ENCODE measurements around the gene JAZF1. TPM values are rescaled to one million over a fixed set of nuclear protein-coding genes. Genes with fewer than 3 reads are reported as not detected.

JAZF1 gene
- total RNA-seq, 2 experiments from 2014 or later, result 2.8 to 3.3 TPM

DNA sequence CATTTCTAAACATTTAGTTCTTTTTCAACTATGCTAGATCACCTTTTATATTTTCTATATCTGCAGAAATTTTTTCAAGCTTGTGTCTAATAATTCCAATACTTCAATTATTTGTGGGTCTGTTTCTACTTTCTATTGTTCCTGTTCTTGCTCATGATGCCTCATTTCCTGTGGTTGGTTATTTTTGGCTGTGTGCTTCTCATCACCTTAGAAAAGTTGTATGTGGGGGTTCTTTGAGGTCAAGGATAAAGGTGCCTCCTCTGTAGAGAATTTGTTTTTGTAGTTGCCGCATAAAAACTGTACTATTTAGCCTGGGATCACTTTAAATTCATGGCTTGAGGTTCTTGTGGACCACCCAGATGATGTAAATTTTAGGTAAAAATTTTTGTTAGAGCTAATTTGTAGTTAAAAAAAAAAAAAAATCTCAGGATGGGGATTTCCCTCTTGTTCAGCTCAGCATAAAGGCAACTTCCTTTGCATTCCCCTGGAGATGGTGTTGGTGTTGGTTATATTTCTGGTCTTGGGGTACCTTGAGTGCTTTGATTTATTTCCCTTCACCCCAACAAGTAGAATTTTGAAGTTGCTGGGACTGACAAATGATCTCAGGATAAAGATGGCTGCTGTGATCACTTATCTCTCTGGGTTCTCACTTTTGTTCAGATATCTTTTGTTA lies 27.0 kb upstream of the JAZF1 start:
- peaks cover 5% of the 10 kb centered on the region for H3K27me3 Mint-ChIP-seq (ENCODE audit: low read depth)
- ChIA-PET CTCF (no interaction called here), POLR2A (interaction anchor here (0.9 kb wide), 1 partner anchor 1057 kb away, joined by 4 read pairs; no protein-coding TSS in a partner anchor)
- H3K4me3 Mint-ChIP-seq, result peak overlapping the region; percentile 3
- ATAC-seq (peak; percentile 61), DNase-seq (no peak)
- H3K27ac Mint-ChIP-seq, result peak overlapping the region; percentile 2
- H3K36me3 Mint-ChIP-seq (ENCODE audit: low read depth), result peaks cover 15% of the 10 kb centered on the region
- peaks cover 33% of the 10 kb centered on the region for H3K4me1 Mint-ChIP-seq (ENCODE audit: low read depth)
- H3K9me3 Mint-ChIP-seq (ENCODE audit: insufficient read depth), result peaks cover 23% of the 10 kb centered on the region

DNA sequence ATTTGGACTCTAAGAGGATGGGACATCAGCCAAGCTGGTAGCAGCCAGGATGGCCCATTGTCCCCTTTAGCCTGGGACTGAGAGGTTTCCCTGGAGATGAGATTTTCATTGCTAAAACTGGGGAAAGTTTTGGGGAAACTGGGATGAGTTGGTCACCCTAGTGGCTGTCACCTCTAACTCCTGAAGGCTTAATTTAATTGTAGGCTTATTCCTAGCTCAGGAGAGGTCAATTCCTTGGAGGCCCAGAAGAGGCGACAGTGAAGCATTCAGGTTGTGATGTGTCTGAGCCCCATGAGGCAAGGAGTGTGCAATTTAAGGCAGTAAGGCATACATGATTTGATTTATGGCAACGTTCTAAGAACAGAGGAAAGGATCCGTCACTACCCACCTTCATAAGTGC lies 24.9 kb upstream of the JAZF1 start:
- peaks cover 33% of the 10 kb centered on the region for H3K4me1 Mint-ChIP-seq (ENCODE audit: low read depth)
- CTCF ChIA-PET, result no interaction called here
- no peak overlapping the region for H3K27ac Mint-ChIP-seq
- ATAC-seq (no peak), DNase-seq (no peak)
- H3K4me3 Mint-ChIP-seq, result no peak overlapping the region
- H3K36me3 Mint-ChIP-seq (ENCODE audit: low read depth), result peaks cover 15% of the 10 kb centered on the region
- H3K27me3 Mint-ChIP-seq (ENCODE audit: low read depth), result peaks cover 13% of the 10 kb centered on the region
- POLR2A ChIA-PET, result no interaction called here
- peaks cover 23% of the 10 kb centered on the region for H3K9me3 Mint-ChIP-seq (ENCODE audit: insufficient read depth)

GRCh38 chr7:28203508-28204240 lies 23.1 kb upstream of the JAZF1 start:
- ATAC-seq, result no peak
- Mint-ChIP-seq H3K36me3 (ENCODE audit: low read depth) (peaks cover 15% of the 10 kb centered on the region), H3K4me1 (ENCODE audit: low read depth) (peaks cover 25% of the 10 kb centered on the region), H3K4me3 (no peak overlapping the region), H3K27ac (no peak overlapping the region), H3K27me3 (ENCODE audit: low read depth) (peaks cover 13% of the 10 kb centered on the region), H3K9me3 (ENCODE audit: insufficient read depth) (peaks cover 20% of the 10 kb centered on the region)
- ChIA-PET CTCF (no interaction called here), POLR2A (no interaction called here)
- DNase-seq, result no peak

- Mint-ChIP-seq H3K4me1 (ENCODE audit: low read depth) (peaks cover 10% of the 10 kb centered on the region), H3K9me3 (ENCODE audit: insufficient read depth) (peaks cover 14% of the 10 kb centered on the region), H3K36me3 (ENCODE audit: low read depth) (peaks cover 8% of the 10 kb centered on the region), H3K4me3 (no peak overlapping the region), H3K27ac (no peak overlapping the region), H3K27me3 (ENCODE audit: low read depth) (peaks cover 13% of the 10 kb centered on the region)
- no peak for ATAC-seq
- no peak for DNase-seq
- CTCF ChIA-PET, result no interaction called here
- POLR2A ChIA-PET, result no interaction called here
Observed at GRCh38 chr7:28202222-28202621, 21.6 kb upstream of the JAZF1 start.

DNA sequence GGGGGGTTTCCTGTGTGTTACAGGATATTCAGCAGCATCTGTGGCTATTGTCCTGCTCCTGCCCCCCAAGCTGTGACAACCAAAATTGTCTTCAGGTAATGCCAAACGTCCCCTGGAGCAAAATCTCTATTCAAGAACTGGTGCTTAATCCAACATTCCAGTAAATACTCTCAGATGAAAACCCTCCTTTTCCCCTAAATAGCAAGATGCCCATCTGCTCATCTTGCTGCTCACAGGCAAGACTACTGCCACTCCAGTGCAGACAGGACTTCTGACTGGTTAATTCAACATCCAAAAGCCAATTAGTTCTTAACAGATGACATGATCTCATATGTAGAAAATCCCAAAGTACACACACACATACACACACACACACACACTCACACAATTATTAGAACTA lies 20.5 kb upstream of the JAZF1 start:
- ChIA-PET CTCF (no interaction called here), POLR2A (no interaction called here)
- Mint-ChIP-seq H3K4me1 (ENCODE audit: low read depth) (no peaks in the 10 kb centered on the region), H3K27me3 (ENCODE audit: low read depth) (peaks cover 9% of the 10 kb centered on the region), H3K9me3 (ENCODE audit: insufficient read depth) (peaks cover 6% of the 10 kb centered on the region), H3K4me3 (no peak overlapping the region), H3K27ac (no peak overlapping the region), H3K36me3 (ENCODE audit: low read depth) (no peaks in the 10 kb centered on the region)
- ATAC-seq (no peak), DNase-seq (no peak)

DNA sequence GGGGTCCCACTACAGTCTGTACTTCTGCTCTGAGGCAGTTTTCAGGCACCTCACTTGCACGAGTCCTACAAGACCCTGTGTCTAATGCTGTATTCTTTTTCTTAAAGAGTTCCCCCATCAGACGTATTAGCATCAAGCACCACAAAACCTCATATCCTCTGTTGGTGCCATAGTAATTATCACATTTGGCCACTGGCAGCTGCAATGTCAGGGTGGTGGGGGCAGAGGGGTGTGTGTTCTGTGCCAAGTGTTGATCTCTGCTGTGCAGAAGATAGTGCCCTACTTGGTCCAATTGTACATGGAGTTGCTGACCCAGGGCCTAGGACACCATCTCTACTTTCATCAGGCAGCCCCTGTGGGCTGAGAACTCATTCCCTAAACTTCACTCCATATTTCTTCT lies 20.0 kb upstream of the JAZF1 start:
- DNase-seq (no peak), ATAC-seq (no peak)
- Mint-ChIP-seq H3K9me3 (ENCODE audit: insufficient read depth) (peaks cover 2% of the 10 kb centered on the region), H3K4me1 (ENCODE audit: low read depth) (no peaks in the 10 kb centered on the region), H3K27ac (no peak overlapping the region), H3K27me3 (ENCODE audit: low read depth) (peaks cover 9% of the 10 kb centered on the region), H3K36me3 (ENCODE audit: low read depth) (no peaks in the 10 kb centered on the region), H3K4me3 (no peak overlapping the region)
- ChIA-PET POLR2A (no interaction called here), CTCF (no interaction called here)

DNA sequence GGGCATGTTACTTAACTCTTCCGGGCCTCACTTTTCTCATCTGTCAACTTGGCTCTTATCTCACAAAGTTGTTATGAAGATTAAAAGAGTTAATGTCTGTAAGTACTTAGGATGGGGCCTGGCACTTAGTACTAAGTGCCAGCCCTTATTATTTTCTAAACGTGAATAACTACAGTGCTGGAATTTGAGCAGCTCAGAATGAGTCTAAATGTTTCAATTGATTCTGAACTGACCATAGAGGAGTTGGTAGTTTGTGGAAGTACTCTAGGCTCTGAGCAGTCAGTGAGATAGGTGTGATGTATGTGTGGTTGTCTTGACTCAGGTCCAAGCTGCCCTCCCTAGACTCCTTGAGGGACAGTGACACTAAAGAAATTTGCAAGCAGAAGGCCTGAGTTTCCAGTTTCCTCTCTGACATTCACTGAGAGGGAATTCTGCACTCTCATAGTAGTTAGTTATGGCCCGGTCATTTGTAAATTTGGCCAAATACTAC lies 18.5 kb upstream of the JAZF1 start:
- DNase-seq (no peak), ATAC-seq (no peak)
- no peak overlapping the region for H3K27ac Mint-ChIP-seq
- H3K27me3 Mint-ChIP-seq (ENCODE audit: low read depth), result peaks cover 9% of the 10 kb centered on the region
- POLR2A ChIA-PET, result interaction anchor here (0.6 kb wide), 1 partner anchor 723 kb away, joined by 3 read pairs; no protein-coding TSS in a partner anchor
- CTCF ChIA-PET, result no interaction called here
- H3K4me1 Mint-ChIP-seq (ENCODE audit: low read depth), result no peaks in the 10 kb centered on the region
- no peak overlapping the region for H3K4me3 Mint-ChIP-seq
- H3K9me3 Mint-ChIP-seq (ENCODE audit: insufficient read depth), result no peaks in the 10 kb centered on the region
- H3K36me3 Mint-ChIP-seq (ENCODE audit: low read depth), result no peaks in the 10 kb centered on the region

DNA sequence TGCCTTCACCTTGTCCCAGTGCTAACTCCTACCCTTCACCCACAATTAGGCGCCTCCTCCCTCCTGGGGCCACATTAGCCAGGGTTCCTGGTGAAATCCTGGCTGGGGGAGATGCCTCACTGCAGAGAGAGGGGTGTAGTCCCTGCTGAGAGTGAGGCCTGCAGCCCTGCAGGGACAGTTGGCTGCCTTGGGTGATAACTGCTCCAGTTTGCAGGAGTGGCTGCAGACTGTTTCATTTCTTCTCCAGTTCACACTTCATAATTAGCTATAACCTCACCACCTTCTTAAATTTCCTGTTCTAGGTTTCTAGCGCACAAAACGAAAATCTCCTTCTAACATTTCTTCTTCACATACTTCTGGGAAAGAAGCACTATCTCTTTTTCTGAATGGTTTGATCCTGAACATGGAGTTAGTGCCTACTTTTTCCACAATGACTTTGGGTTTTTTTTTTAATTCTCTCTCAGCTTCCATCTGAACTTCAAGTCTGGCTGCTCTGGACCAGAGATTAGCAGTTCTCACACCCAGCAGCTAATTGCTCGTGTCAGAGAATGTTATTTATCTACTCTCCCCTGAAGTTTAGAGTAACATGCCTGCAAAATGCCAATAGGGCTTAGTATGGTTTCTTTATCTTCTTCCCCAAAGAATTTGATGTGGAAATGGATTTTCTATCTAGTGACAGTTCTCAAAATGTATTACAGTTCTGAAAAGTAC lies 15.5 kb upstream of the JAZF1 start:
- peaks cover 13% of the 10 kb centered on the region for H3K27me3 Mint-ChIP-seq (ENCODE audit: low read depth)
- CTCF ChIA-PET, result no interaction called here
- no peak overlapping the region for H3K4me3 Mint-ChIP-seq
- DNase-seq (no peak), ATAC-seq (no peak)
- H3K36me3 Mint-ChIP-seq (ENCODE audit: low read depth), result no peaks in the 10 kb centered on the region
- H3K9me3 Mint-ChIP-seq (ENCODE audit: insufficient read depth), result no peaks in the 10 kb centered on the region
- POLR2A ChIA-PET, result no interaction called here
- H3K4me1 Mint-ChIP-seq (ENCODE audit: low read depth), result no peaks in the 10 kb centered on the region
- H3K27ac Mint-ChIP-seq, result no peak overlapping the region

- POLR2A ChIA-PET, result no interaction called here
- no peak for ATAC-seq
- H3K27ac Mint-ChIP-seq, result no peak overlapping the region
Observed at GRCh38 chr7:28192786-28193585, 12.4 kb upstream of the JAZF1 start.

DNA sequence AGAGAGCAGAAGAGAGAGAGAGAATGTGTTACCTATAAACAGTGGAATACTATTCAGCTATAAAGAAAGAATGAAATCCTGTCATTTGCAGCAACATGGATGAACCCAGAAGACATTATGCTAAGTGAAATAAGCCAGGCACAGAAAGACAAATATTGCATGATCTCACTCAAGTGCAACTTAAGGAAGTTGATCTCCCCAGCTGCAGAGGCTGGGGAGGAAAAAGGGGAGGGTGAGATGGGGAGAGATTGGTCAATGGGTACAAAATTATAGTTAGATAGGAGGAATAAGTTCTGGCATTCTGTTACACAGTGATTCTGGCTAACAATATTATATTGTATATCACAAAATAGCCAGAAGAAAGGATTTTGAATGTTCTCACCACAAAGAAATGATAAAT lies 11.2 kb upstream of the JAZF1 start:
- H3K36me3 Mint-ChIP-seq (ENCODE audit: low read depth), result no peaks in the 10 kb centered on the region
- no peaks in the 10 kb centered on the region for H3K9me3 Mint-ChIP-seq (ENCODE audit: insufficient read depth)
- CTCF ChIA-PET, result no interaction called here
- no peak for DNase-seq
- H3K4me3 Mint-ChIP-seq, result no peak overlapping the region
- POLR2A ChIA-PET, result no interaction called here
- peaks cover 4% of the 10 kb centered on the region for H3K4me1 Mint-ChIP-seq (ENCODE audit: low read depth)
- no peak for ATAC-seq
- H3K27me3 Mint-ChIP-seq (ENCODE audit: low read depth), result peaks cover 14% of the 10 kb centered on the region
- H3K27ac Mint-ChIP-seq, result no peak overlapping the region

More at GRCh38 chr7:28192786-28193585, 12.4 kb upstream of the JAZF1 start:
- DNase-seq, result no peak
- Mint-ChIP-seq H3K27me3 (ENCODE audit: low read depth) (peaks cover 14% of the 10 kb centered on the region), H3K4me3 (no peak overlapping the region), H3K36me3 (ENCODE audit: low read depth) (no peaks in the 10 kb centered on the region), H3K9me3 (ENCODE audit: insufficient read depth) (no peaks in the 10 kb centered on the region), H3K4me1 (ENCODE audit: low read depth) (peaks cover 4% of the 10 kb centered on the region)
- CTCF ChIA-PET, result no interaction called here

GRCh38 chr7:28191184-28191583 lies 10.6 kb upstream of the JAZF1 start:
- H3K27ac Mint-ChIP-seq, result no peak overlapping the region
- CTCF ChIA-PET, result no interaction called here
- H3K27me3 Mint-ChIP-seq (ENCODE audit: low read depth), result peaks cover 14% of the 10 kb centered on the region
- H3K4me3 Mint-ChIP-seq, result no peak overlapping the region
- DNase-seq (no peak), ATAC-seq (no peak)
- peaks cover 4% of the 10 kb centered on the region for H3K4me1 Mint-ChIP-seq (ENCODE audit: low read depth)
- H3K9me3 Mint-ChIP-seq (ENCODE audit: insufficient read depth), result no peaks in the 10 kb centered on the region
- H3K36me3 Mint-ChIP-seq (ENCODE audit: low read depth), result no peaks in the 10 kb centered on the region
- POLR2A ChIA-PET, result no interaction called here
